Hematopoietic multipotent progenitor cell treated with erythropoietin and hydrocortisone succinate and interleukin-3 and kit ligand, for 15 days (in vitro differentiated cells): ENCODE results near the gene PACRG.
"Not testable (repeated sequence)": the region's sequence is repeated elsewhere in the genome, so short reads cannot be mapped to it uniquely, and the experiment has no call there.

ENCODE experiments used
- DNase-seq: peaks from one replicate; pipeline ENCODE4 v3.0.0-alpha.2; 2015; ENCODE audit warnings: low spot score

The PACRG gene

DNA sequence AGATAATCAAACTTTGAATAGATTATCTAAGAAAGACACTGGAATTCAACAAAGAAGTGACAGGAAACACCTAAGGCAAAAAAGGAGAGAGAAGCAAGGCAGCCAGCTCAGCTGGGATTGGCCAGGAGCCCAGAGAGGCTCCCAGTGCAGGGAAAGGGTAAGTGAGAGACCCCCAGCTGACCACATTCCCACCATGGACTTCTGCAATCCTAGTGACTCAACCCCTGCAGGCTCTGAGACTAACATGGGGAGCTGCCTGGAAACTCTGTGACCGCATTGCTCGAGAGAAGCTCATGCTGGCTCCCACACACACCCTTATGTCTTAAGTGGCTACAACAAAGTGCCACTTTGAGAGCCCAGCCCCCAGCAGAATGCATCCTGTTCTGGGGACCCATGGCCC lies 215.1 kb downstream of the PACRG start:
- DNase-seq = no peak

DNA sequence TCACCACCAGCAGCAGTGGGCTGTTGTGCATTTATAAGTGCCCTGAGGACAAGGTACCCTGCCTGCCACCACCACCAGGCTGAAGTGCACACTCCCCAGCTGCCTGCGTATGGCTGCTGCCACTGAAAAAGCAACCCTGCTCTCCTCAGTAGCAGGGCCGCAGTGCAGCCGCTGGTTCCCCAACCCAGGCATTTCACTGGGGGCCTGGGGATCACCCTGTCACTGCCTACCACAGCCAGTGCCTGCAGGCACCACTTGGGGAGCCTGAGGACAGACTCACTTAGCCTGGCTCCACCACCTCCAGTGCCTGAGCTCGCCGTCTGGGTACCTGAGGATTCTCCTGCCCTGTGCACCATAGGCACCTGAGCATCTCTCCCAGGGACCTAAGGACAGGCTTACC lies 215.6 kb downstream of the PACRG start:
- DNase-seq = no peak

DNA sequence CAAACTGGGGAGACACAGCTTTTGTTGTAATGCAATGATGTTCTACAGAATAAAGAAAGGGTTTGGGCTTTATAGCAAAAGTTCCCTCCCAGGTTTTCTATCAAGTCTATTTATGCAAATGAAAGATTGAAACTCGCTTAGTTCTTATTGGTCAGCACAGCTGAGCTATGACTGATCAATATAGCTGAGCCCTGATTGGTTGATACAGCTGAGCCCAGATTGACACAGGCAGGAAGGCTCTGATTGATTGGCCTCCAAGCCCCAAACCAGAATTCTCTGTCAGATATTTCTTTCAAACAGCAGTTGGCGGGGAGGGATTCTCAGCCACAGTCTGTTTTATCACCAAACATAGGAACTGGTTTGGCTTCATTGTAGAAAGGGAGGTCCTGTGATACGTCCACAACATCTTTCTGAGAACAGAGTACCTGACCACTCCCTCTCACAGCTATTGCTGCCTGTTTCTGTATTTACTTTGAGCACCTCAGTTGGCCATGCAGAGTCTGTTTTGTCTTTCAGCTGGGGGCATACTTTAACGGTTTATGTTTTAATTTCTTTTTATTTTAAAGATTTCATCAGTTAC lies 223.5 kb downstream of the PACRG start:
- no peak for DNase-seq

DNA sequence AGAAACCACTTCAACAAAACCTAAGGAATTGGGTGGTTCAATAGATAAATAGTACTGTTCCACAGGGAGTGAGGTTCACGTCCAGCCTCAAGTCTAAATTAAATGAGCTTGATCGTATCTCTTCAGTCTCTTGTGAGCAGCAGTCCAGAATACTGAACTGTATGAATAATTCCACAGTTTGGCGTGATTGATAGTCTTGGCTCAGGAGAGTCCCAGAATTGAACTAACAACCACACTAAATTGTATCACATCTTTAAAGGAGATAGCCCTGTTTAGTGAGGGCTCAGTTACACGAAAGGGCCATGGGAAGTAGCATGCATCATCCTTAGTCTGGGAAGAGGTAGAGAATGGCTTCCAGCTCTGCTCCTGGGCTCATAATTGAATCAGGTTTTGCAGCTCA lies 224.6 kb downstream of the PACRG start:
- DNase-seq = no peak

DNA sequence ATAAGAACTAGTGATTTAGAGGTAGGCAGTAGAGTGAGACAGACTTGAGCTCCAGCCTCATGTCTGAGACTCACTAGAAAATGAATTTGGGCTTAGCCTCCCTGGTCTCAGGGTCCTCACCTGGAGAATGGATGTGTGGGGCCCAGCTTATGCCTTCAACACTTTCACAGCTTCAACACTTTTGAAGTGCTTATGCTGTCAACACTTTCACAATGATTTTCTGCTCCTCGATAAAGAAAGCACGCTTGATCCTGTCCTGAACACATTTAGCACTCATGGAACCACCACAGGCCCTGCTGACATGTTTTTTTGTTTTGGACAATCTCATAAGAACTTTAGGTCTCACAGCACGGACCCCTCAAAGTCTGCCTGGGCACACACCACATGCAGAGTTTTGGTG lies 229.3 kb downstream of the PACRG start:
- DNase-seq = no peak

DNA sequence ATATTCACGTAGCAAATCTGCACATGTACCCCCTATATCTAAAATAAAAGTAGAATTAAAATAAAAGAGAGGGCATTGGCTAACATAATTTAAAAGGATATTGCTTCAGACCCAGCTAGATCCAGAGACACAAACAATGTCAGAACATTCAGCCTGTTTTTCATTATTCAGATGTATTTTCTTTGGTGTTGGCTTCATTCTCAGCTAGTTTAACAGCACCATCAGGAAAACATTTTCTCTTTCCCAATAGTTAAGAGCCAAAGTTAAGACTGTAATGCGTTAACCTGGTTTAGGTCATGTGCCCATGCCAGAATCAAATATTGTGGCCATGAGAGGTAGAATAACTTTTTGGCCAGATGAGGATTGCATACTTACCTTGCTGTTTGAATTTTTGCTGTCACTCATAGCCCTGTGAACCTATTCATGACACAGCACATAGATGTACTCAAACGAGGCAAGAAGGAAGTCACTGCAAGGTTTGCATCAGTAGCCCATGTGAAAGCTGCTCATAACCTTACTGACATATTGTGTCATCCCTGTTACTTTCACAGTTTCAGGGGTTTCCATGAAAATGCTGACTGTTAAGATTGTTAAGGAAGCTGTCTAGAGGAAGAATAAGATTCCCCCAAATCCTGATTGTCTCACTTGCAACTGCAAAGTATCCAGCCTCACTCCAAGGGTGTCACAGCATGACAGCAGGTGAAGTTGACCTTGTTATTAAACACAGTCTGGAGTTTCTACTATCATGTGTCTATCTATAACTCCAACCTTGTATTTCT lies 233.1 kb downstream of the PACRG start:
- no peak for DNase-seq

DNA sequence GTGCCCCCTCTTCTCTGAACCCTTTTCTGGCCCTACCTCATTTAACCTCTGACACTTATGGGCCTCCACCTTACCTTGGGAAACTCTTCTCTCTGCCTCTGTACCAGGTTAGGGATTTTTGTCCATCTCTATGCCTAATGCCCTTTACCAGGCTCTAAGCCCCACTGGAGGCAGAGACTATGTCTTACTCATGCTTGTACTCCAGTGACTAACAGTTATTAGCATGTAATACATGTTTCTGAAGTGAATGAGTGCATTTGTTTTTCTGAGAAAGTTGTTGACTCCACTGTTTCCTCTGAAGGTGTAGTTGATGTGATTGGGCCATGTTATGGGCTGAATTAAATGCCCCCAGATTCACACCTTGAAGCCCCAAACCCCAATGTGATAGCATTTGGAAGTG lies 234.3 kb downstream of the PACRG start:
- no peak for DNase-seq

DNA sequence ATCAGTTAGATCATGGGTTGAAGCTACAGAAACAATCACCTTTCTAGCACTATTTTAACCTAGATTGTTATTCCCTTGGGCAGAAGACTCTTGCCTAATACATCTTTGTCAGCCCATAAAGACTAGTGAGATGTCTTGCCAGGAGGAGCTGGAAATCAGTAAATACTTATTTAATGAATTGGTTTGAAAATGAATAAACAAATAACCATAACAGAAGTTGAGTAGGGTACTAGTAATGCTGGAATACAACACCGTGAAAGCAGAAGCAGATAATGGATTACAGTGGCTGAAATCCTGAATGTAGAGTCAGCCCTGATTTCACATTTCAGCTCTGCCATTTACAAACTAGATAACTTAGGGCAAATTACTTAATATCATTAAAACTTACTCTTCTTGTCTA lies 236.1 kb downstream of the PACRG start:
- DNase-seq = no peak

DNA sequence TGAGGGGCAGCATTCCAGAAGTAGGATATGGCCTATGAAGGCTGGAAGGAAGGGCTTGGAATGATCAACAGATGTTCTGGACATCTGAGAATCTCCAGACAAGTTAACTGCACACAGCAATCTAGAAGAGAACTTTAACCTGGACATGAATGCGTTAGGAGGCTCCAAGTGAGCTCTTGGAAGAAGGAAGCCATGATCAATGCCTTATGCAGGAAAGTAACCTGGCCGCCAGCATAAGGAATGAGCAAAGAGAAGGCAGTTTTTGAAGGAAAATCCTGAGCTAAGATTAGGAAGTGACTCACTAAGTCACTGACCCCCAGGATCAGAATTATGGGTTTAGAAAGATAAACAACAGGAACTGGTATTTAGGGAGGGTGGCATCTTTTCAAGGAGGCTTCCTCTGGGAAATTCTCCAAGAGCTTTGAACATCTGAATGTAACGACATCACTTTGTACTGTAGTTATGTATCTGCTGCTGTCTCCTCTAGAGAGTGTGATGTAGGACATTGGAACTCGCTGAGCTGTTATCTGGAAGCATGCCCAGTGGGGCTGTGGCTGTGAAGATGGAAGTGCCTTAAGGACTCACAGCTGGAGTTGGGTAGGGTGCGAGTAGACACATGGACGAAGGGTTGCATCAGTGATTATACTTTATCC lies 236.8 kb downstream of the PACRG start:
- DNase-seq = no peak

DNA sequence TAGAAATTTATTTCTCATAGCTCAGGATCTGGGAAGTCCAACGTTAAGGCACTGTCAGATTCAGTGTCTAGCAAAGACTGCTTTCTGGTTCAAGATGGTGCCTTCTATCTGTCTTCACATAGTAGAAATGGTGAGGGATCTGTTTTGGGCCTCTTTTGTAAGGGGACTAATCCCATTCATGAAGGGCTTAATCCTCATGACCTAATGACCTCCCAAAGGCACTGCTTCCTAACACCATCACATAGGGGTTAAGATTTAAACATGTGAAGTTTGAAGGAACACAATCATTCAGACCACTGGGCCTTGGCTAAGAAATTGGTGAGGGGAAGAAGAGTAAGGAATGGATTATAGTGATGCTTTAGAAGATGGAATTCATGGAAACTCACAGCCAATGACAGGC lies 237.6 kb downstream of the PACRG start:
- no peak for DNase-seq

DNA sequence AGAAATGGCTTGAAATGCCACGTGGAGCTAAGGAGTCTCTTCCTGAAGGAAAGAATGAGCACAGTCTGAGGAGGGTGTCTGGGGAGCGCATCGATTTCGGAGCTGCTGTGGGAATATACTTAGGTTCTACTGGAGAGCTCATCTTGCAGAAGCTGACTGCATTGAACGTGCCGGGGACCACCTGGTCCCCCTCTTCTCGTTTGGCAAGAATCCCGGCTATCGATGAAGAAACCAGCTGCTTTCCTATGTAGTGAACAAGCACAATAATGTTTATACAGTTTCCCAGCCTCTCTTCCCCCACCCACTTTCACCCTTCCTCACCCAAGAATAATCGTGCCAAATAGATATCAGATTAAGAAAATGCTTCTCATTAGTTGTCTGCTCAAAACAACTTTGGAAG lies 242.5 kb downstream of the PACRG start:
- no peak for DNase-seq

DNA sequence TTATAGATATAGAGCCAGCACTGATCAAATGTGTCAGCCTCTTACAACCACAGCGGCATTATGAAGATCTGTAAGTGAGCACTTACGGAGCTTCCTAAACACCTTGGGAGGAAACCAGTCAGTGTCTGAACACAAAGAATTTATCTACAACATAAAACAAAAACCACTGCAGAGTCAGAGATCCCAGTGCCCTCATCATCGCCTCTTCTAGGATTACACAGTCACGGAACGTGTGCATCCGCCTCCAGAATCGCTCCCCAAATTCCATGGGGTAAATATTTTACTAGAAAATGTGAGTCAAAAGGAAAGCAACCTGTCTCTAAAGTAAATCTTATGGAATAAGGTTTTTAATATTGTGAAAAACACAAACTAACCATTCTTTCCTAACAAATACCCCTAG lies 243.6 kb downstream of the PACRG start:
- no peak for DNase-seq

DNA sequence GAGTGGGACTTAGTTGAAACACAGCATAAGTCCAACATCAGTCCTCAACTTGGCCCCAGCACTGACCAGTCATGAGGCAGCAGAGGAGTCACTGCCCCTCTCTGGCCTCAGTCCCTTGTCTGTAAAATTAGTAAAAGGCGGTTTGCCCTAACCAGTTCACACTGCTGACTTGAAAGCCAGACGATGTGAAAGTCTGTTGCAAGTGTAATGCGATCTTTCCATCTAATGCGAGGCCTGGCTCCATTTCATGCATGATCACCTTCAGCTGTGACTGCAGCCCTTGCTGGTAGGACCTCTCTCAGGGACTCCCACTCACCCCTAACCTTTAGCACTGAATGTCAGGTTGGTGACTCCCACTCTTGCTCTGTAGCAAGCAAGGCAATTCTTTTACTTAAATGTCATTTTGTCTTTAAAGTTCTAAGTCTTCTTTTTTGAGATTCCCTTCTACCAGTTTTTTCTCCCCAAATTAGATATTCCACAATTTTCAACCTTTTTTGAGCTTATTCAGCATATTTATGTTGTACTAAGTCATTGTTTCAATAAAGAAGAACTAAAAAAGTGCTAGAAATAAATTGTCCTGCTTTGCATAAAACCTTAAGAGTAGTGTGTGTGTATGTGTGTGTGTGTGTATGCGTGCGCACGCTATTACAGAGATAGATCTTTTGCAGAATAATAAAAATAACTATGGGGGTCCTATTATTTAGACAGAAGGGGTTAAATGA lies 245.5 kb downstream of the PACRG start:
- DNase-seq = no peak

DNA sequence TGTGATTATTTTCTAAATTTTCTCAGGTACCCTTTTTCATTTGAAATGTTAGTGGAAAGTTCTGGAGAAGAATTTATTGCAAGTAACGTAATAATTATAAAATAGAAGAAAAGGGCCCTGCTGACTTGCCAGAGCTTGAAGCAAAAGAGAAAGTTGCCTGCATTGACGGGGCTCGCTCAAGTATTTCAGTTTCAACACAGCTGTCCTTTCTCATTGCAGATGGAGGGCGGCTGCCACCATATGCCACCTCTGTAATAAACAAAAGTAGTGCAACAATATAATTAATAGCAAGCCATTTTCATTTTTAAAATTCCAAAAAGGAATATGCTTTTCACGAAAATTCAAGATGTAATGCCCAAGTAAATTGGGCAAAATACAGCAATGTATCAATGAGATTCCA lies 246.2 kb downstream of the PACRG start:
- DNase-seq = no peak

DNA sequence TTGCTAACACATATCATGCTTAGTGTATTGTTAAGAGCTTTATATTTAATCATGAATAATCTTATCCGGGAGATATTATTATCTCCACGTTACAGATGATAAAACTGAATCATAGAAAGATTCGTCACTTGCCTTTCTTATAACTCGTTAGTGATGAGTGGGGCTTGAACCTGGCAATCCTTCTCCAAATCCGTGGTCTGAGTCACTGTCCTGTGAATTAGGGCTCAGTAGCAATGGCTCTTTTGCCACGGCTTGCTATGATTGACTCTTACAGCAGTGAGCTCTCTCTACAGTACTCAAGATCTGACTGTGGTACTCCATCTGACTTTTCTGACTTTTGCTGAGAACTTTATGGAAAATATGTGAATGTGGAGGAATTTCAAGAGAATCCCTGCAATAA lies 246.9 kb downstream of the PACRG start:
- no peak for DNase-seq

DNA sequence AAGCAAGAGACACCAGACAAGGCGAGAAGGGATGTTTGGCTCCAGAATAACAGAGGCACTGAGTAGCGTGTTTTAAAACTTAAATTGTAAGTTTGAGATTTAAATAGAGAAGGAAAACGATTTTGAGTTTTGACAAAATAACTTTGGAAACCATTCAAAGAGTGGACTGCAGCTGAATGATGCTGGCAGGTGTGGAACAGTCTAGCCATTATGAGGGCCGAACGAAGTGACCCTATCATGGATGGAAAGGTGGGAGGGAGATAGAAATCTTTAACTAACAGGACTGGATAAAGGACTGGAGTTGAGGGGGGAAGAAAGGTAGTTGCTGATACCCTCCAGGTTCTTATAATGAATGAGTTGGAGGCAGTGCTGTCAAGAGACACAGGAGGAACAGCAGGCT lies 248.4 kb downstream of the PACRG start:
- DNase-seq = no peak

DNA sequence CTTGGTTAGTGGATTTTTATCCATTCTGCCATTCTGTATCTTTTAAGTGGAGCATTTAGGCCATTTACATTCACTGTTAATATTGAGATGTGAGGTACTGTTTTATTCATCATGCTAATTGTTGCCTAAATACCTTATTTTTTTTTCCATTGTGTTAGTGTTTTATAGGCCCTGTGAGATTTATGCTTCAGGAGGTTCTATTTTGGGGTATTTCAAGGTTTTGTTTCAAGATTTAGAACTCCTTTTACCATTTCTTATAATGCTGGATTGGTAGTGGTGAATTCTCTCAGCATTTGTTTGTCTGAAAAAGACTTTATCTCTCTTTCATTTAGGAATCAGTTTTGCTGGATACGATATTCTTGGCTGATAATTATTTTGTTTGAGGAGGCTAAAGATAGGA lies 255.5 kb downstream of the PACRG start:
- not testable (repeated sequence) for DNase-seq

DNA sequence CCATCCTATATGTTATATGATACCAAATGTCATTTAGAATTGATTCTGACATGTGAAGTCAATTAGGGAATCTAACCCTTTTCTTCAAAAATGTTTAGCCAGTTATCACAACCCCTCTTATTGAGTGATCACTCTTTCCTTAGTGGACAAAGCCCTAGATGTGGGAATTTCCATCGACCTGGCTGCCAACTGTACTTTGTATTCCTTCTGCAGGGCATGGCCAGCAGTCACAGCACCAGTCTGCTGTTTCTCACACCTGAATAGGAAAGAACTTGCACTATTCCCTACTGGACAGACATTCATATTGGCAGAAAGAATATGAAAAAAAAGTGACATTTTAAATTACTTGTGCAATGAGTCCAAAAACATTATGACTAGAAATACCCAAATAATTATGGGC lies 271.0 kb downstream of the PACRG start:
- no peak for DNase-seq

DNA sequence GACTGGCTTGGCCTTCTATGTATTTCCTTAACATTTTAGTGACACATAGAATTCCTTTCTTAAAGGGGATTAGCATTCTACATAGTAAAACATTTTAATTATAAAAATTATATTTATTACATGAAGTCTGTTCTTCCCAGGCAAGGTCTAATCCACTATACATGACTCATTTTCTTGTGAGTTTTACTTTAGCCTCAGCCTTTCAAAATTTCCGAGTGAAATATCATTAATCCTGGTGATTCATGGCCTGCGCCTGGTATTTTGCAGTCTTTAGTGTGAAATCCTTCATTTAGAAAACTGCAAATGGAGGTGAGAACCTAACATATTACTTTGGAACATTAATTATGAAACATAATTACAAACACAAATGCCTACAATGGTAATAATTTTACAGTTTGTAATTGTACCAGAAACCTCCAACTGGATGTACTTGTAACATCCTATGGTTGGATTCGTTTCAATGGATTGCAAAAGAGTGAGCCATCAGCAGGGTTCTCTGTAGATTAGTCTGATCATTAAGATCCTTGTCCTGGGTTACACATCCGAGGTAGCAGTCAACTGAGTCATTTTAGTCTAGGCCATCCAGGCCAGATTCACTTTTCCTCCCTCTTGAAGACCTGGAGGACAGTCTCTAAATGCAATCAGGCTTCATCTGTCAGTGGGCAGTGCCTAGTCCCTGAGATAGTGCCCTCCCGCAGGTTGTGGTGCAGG lies 272.0 kb downstream of the PACRG start:
- no peak for DNase-seq

DNA sequence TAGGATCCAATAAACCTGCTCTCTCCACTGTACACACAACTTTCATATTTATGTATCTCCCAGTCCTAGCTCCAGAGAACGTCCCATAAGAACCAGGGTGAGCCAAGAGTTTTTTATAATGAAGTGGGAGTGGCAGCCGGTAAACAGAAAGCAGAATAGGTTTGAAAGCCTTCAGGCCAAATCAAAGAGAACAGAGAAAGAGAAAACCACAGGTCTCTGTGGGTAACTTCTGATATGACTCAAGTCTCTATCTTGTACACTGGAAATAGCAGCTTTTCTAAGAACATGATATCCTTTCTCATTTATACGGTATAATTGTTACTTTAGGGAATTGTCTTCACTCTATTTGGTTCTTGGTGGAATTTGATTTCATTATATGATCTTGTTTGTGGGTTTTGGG lies 273.6 kb downstream of the PACRG start:
- DNase-seq = no peak

DNA sequence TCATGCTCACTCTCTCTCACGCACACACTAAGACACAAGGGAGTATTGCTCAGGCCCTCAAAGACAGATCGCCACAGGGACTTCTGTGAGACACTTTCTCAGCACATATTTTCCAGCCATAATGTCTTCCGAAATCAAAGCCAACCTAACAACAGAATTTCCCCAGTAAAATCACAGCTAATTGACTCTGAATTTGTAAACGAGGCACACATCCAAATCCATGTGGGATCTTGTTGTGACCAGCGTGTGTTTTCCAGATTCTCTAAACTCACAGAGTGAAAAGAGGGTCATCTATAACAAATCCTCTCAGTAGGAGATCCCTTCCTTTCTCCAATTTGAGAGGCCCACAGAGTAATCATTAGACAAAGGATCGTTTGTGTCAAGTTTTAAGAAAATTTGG lies 280.4 kb downstream of the PACRG start:
- no peak for DNase-seq

DNA sequence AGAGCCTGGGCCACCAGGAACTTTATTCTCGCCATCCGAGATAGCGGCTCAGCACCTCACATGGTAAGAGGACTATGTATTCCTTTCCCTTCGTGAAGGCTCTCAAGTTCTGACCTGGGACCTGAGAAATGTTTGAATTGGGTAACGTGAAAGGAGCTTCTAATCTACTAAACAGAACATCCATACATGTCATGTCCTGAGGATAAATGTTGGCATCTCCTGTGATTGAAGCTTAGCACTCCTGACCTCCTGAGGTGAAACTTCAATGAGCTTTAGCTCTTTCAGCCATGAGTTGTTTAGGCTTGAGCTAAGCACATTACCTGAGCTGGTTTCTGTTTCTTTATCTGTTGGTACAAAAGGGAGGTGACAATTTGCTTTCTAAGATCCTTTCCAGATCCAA lies 280.9 kb downstream of the PACRG start:
- no peak for DNase-seq
